Aorta (tissue), 5 donors: ENCODE data around the gene RTCA. TPM values are rescaled to one million over a fixed set of nuclear protein-coding genes. Genes with fewer than 3 reads are reported as not detected.
"Not testable (repeated sequence)": the region's sequence is repeated elsewhere in the genome, so short reads cannot be mapped to it uniquely, and the experiment has no call there.

Source experiments
- ATAC-seq: fragments of 200-7000 bp; cut with Tn5 transposase; one replicate; pipeline ENCODE4 v1.9.1; 2022; ENCODE audit warnings: moderate library complexity; ENCODE audit not compliant: low FRiP score
- DNase-seq, 2 donors: peaks; one replicate each; pipeline ENCODE4 v3.0.0-alpha.2; 2020
- H3K27ac ChIP-seq, 2 donors: one replicate each; pipeline ENCODE4 v1.5.1; 2013; ENCODE audit warnings: low read length in 2 of 2, mild to moderate bottlenecking in 2 of 2, moderate library complexity in 2 of 2, control low read depth in 1 of 2, inconsistent platforms in 1 of 2, low read depth in 1 of 2
- H3K27me3 ChIP-seq, 2 donors: one replicate each; pipeline ENCODE4 v1.6.1; 2013; ENCODE audit warnings: control low read depth in 1 of 2, low read length in 1 of 2, mild to moderate bottlenecking in 1 of 2, moderate library complexity in 1 of 2; ENCODE audit not compliant: insufficient read depth in 2 of 2, control insufficient read depth in 1 of 2
- H3K36me3 ChIP-seq, 2 donors: one replicate each; pipeline ENCODE4 v1.6.1; 2013; ENCODE audit warnings: control low read depth in 1 of 2, low read length in 1 of 2, mild to moderate bottlenecking in 1 of 2; ENCODE audit not compliant: insufficient read depth in 2 of 2, control insufficient read depth in 1 of 2
- H3K4me1 ChIP-seq, 2 donors: one replicate each; pipeline ENCODE4 v1.6.1; 2013; ENCODE audit warnings: low read length in 2 of 2, control low read depth in 1 of 2, mild to moderate bottlenecking in 1 of 2, moderate library complexity in 1 of 2; ENCODE audit not compliant: insufficient read depth in 2 of 2, control insufficient read depth in 1 of 2
- H3K4me3 ChIP-seq, 2 donors: one replicate each; pipeline ENCODE4 v1.5.1; 2013; ENCODE audit warnings: low read length in 2 of 2, control low read depth in 1 of 2, mild to moderate bottlenecking in 1 of 2
- H3K9me3 ChIP-seq: one replicate; pipeline ENCODE4 v1.6.1; 2013; ENCODE audit warnings: mild to moderate bottlenecking, low read length; ENCODE audit not compliant: control insufficient read depth
- WGBS, 2 donors: extraction: QIAGEN DNeasy Blood & Tissue Kit; methylation state at CpG; one replicate each; pipeline ENCODE4 v1.1.7; 2013; 5-methylcytosine and 5-hydroxymethylcytosine counted together
- intact Hi-C, 2 donors: fragments of 100-400 bp; cut with DNase I; formaldehyde crosslinking; loops; one replicate each; pipeline versions ENCODE4 v1.14.2 to v1.15.0; 2022
- microRNA-seq, 2 donors: library from miRNA; unstranded; fragments of <30 nt; microRNA quantifications; one replicate each; pipeline ENCODE4 v1.2.0, GENCODE V29; 2020
- polyA plus RNA-seq, 2 donors: library from polyadenylated mRNA; stranded (reverse); fragments of 200-250 nt; gene quantifications; one replicate each; pipeline ENCODE4 v1.2.3, GENCODE V29; 2013
- total RNA-seq, 2 donors: library from RNA; stranded (reverse); fragmentation: NEBNext Ultra II Directional; extraction: Animal tissue kit (Norgen Biotek cat#: 25700); gene quantifications; one replicate each; pipeline ENCODE4 v1.2.1, GENCODE V29; 2021
- donor health status: healthy with polysubstance abuse.
- donor health status: Bipolar disorder and iron deficiency.
- donor health status: DM: no; HTN: no; CAD: no.
- donor health status: DM: no; HTN: no; CAD: no.
- donor health status: DM: yes; HTN: yes; CAD: no.

Gene RTCA
- total and polyA plus RNA-seq, 4 donors = 22.2 to 26.6 (median 23.3) TPM

DNA sequence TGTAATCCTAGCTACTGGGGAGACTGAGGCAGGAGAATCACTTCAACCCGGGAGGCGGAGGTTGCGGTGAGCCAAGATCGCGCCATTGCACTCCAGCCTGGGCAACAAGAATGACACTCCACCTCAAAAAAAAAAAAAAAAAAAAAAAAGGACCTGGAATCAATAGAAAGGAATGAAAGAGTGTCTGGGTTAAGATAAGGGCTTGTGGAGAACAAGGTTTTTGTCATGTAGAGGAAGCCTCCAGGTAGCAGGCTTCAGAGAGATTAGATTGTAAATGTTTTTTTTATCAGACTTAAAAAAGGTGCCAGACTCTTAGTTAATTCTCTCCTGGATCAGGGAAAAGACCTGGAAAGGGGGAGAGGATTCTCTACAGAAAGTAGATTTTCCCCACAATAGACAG is 71.9 kb downstream of the RTCA start:
- H3K27me3 ChIP-seq, DNase-seq, H3K4me3 ChIP-seq, ATAC-seq, intact Hi-C loops, H3K4me1 ChIP-seq, H3K9me3 ChIP-seq, H3K36me3 ChIP-seq, H3K27ac ChIP-seq: not testable (repeated sequence)
- 94 to 98% methylated on average over 5 of the region's 5 CpGs for WGBS, 2 donors

DNA sequence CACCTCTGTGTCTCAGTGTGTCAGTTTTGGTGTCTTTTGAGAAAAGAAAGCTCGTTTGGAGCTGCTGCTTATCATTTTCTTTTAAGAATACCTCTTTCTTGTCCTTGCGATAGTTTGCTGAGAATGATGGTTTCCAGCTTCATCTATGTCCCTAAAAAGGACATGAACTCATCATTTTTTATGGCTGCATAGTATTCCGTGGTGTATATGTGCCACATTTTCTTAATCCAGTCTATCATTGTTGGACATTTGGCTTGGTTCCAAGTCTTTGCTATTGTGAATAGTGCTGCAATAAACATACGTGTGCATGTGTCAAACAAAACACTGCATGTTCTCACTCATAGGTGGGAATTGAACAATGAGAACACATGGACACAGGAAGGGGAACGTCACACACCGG is 73.7 kb downstream of the RTCA start:
- intact Hi-C loops, H3K4me1 ChIP-seq, H3K27ac ChIP-seq, H3K9me3 ChIP-seq, H3K4me3 ChIP-seq, ATAC-seq, H3K36me3 ChIP-seq, H3K27me3 ChIP-seq, DNase-seq: not testable (repeated sequence)
- WGBS, 2 donors = 87 to 90% methylated on average over 5 to 6 of the region's 6 CpGs

DNA sequence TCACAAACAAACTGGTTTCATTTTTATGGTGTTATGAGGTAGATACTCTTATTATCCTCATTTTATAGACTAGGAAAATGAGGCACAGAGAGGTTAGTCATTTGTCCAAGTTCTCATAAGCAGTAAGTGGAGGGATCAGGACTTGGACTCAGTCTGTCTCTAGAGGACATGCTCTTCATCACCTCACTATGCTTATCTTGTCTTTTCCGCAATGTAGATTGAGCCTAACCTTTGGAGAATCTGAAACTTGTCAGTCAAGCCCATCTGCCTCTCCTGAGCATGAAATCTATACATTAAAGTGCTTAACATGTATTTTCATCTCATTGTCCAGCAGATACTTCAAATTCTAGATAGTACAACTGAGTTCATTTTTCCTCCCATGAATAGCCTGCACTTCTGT is 74.5 kb downstream of the RTCA start:
- Histone ChIP-seq H3K4me3 (no peak overlapping the region), H3K27ac (no peak overlapping the region), H3K27me3 (no peaks in the 10 kb centered on the region), H3K4me1 (no peaks in the 10 kb centered on the region), H3K9me3 (no peaks in the 10 kb centered on the region), H3K36me3 (no peaks in the 10 kb centered on the region)
- ATAC-seq = no peak
- intact Hi-C loops = no loop called here
- DNase-seq = no peak
- 89 to 94% methylated on average over 1 of the region's 1 CpG for WGBS, 2 donors

DNA sequence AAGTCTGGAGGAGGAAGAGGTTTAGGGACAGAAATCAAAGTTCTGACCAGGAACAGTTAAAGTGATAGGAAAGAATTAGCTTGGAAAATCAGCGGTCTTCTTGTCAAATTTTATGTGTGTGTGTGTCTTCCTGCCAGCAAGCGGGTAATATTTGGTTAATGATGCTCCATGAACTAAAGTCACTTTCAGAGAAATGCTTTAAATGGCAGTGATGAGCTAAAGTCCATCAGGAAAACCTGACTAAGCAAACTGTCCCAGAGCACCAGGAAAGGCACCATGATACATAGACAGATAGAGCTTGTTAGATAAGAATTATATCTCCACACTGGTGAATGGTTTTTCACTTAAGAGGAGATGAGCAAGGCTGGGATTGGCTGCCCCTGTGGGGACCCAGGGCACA is 76.3 kb downstream of the RTCA start:
- no peak overlapping the region for H3K4me3 ChIP-seq
- H3K36me3 ChIP-seq = no peaks in the 10 kb centered on the region
- 93 to 95% methylated on average over 2 of the region's 2 CpGs for WGBS, 2 donors
- H3K9me3 ChIP-seq = no peaks in the 10 kb centered on the region
- ATAC-seq (no peak), DNase-seq (no peak)
- no peaks in the 10 kb centered on the region for H3K27me3 ChIP-seq
- no peak overlapping the region for H3K27ac ChIP-seq
- no peaks in the 10 kb centered on the region for H3K4me1 ChIP-seq
- intact Hi-C loops = no loop called here

Small RNA genes within 50 kb of the gene (microRNA-seq; reads per million reads assigned to microRNA genes)
- gene MIR553 = 0 reads per million in 2 donors

Other genes with a start within 250 kb of the RTCA start
- gene SASS6, start 133.3 kb upstream of the RTCA start, total RNA-seq = 1 to 10 TPM; 2.1 to 2.5 TPM
- gene SASS6, start 133.3 kb upstream of the RTCA start, polyA plus RNA-seq = 1 to 10 TPM in 1 of 2 donors, under 1 TPM in 1; 0.88 to 1.7 TPM
- gene TRMT13, start 133.1 kb upstream of the RTCA start, total RNA-seq = 10 to 100 TPM; 11.7 to 18.4 TPM
- 10 to 100 TPM in 1 of 2 donors, 1 to 10 TPM in 1; 4.9 to 11.9 TPM for gene TRMT13, start 133.1 kb upstream of the RTCA start, polyA plus RNA-seq
- gene LRRC39, start 88.0 kb upstream of the RTCA start, total RNA-seq = 1 to 10 TPM; 1.0 to 1.4 TPM
- 1 to 10 TPM in 1 of 2 donors, not detected in 1; 2.0 TPM for gene LRRC39, start 88.0 kb upstream of the RTCA start, polyA plus RNA-seq
- gene DBT, start 16.4 kb upstream of the RTCA start, total RNA-seq = 10 to 100 TPM; 10.8 to 13.0 TPM
- 1 to 10 TPM; 5.0 to 5.4 TPM for gene DBT, start 16.4 kb upstream of the RTCA start, polyA plus RNA-seq
- 10 to 100 TPM in 1 of 2 donors, 1 to 10 TPM in 1; 8.3 to 14.0 TPM for gene CDC14A, start 86.3 kb downstream of the RTCA start, total RNA-seq
- 1 to 10 TPM in 1 of 2 donors, under 1 TPM in 1; 0.88 to 1.7 TPM for gene CDC14A, start 86.3 kb downstream of the RTCA start, polyA plus RNA-seq